GM19193 (cell line): ENCODE results near the gene HOXB3.
A peak's percentile ranks its signal among the peaks of the same experiment; 100 is the strongest.

Experiments used
- POLR2A ChIP-seq: IDR thresholded peaks from 4 replicates; pipeline ENCODE4 v1.6.1; 2011; ENCODE audit not compliant: insufficient read depth, insufficient read length; ENCODE audit errors: extremely low read depth

Gene HOXB3

DNA sequence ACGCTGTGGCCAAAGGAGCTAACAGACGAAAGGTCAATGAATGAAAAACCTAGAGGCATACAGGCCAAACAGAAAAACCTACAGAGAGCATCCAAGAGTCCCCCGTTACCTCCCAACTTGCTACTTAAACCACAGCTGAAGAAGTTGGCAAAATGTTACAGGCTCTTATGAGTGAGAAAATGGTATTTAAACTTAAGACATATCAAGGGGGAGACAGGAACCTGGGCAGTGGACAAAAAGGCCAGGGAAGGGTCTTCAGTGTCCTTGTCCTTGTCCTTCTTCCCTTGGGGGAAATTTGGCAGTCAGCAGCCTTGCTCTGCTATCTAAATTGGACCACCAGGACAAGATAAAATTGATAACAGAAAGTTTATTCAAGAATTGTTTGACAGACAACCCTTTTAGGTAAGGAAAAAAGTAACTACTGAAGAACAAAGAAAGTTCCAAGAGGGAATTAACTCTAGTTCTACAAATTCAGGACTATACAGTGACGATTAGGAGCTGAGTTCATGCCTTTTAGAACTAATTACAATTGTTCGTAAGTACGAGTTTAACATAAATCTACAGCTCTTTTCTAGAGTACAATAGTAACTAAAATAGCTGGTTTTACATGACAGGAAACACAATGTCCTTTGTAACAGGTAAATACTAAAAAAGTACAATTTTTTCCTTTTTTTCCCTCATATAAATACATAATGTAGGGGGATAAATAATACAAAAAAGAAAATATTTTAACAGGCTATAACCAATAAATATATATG is 41.3 kb downstream of the HOXB3 start:
- no peak for TF ChIP-seq POLR2A

DNA sequence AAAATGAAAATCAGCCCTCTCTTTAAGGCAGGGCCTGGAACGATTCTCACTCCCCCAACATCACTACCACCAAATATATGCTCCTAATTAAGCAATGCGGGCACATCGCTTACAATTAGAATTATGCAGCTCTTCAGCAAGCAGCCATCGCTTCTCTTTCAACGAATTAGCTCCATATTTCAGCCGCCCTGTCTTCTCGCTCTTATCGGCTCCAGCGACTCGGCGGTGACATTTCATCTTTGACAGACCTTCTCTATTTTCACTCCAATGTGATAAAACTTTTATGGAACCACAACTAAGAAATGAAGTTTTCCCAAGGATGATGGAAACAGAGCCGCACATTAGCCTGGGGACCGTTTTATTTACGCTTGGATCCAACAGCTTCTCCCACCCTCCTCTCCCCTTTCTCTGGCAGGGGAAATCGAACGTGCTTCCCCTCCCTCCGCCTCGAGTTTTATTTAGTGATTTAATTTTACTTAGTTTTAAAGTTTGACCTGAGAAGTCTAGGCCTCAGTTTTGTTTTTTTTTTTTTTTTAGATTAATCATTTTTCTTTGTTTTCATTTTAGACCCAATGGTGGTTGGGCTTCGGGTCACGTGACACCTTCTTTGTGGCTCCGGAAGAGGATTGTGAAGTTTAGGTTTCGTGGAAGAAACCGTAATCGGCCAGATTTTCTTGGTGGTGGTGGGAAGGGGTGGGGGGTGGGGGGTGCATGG is 42.1 kb downstream of the HOXB3 start:
- TF ChIP-seq POLR2A = no peak

DNA sequence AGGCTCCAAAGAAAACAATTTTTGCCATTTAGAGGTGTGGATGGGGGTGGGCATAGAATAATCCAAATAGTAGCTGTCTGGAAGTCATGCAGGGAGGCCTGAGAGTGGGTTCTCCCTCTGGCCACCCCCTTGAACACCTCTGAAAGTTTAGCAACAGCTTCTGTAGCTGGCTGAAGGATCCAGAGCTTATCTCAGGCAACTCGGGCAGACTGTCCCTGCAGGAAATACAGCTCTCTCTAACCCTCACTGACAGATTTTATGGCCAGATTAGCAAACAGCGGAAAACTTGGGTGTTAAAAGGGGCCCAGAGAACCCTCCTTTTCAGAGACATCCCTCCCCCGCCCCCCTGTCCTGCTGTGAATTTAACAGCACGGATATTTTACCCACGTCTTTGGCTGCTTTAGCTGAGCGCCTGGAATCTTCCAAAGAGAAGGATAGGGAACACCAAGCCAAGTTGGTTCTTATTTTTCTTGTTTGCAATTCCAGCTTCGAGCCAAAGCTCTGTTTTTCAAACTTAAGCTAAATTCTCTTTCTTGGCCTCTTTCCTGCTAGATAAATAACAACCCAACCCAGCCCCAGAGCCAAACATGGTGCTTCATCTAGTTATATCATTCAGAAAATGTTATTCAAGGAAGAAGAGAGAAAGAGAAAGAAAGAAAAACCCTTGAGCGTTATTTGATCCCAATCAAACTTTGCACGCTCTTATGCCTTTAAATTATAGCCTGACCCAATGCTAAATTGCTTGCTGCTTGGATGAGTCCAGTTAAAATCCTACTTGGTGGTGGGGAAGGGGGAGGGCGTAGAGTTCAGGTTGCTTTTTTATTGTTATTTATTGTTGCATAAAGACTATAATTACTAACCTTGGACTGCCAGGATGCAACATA is 42.9 kb downstream of the HOXB3 start:
- TF ChIP-seq POLR2A = no peak

DNA sequence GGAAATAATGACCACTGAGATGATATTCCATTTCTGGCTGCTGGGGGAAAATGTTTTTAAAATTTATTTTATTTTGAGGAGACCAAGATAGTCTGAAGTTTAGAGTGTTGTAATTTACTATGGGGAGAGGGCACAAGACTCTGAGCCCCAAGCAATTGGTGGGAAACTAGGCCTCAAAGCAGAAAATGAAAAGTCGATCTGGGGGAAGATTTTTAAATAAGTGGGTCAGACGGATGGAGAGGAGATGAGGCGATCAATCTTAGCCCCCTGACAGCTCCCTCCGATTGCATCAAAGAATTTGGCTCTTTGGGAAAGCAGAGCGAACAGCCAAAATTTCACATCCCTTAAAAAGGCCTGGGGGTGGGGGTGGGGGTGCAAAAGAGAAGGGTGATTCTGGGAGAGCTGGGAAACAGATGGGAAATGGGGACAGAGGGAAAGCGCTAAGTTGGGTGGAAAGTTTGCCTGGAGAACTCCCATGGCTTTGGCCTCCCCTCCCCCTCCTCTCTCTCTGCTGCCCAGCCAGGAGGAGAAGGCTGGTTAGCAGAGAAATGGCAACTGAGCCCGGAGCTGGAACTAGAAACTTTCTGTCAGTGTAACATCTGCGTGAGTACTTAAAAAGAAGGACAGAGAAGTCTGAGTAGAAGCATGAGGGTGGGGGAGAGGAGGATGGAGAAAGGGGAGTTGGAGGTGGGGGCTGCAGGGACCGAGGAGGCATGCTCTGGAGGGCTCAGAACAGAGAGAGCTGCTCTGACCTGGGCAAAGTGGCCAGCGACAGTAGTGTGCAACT is 43.7 kb downstream of the HOXB3 start:
- no peak for TF ChIP-seq POLR2A

DNA sequence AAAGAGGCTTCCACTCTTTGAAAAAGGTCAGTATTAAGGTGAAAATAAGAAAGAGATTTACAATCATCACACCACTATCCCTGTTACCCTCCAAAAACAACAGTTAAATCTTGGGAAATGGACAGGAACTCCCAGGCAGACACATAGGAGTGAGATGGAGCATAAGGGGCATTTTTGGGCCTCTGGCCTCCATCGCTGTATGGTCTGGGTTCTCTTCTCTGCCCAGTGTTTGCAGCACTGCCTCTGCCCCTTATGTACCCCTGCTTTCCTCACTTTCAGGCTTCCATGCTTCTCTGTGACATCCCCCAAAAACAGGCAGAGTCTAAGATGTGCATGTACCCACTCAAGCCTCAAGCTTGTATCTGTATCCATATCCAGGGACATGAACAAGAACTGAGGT is 44.5 kb downstream of the HOXB3 start:
- no peak for TF ChIP-seq POLR2A

DNA sequence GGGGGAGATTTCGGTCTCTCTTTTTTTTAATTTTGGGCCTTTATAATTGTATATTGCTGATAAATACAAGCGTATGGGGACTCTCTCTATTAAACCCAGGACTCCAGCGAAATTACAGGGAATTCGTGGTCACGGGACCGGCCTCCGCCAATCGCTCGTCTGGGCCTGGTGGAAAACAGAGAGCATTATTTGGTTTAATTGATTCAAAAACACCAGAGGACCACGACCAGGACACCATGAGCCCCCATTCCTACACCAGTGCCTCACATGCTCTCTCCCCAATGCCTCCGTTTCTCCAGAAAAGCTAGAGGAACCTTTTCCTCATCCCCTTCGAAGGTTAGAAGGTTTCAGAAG is 45.0 kb downstream of the HOXB3 start, which contains the start of gene HOXB2:
Gene HOXB2, minus strand, starts transcription at position 88 of the 354 bp plus-strand sequence. CDS start 198 bp downstream, outside the sequence.
- TF ChIP-seq POLR2A = no peak

DNA sequence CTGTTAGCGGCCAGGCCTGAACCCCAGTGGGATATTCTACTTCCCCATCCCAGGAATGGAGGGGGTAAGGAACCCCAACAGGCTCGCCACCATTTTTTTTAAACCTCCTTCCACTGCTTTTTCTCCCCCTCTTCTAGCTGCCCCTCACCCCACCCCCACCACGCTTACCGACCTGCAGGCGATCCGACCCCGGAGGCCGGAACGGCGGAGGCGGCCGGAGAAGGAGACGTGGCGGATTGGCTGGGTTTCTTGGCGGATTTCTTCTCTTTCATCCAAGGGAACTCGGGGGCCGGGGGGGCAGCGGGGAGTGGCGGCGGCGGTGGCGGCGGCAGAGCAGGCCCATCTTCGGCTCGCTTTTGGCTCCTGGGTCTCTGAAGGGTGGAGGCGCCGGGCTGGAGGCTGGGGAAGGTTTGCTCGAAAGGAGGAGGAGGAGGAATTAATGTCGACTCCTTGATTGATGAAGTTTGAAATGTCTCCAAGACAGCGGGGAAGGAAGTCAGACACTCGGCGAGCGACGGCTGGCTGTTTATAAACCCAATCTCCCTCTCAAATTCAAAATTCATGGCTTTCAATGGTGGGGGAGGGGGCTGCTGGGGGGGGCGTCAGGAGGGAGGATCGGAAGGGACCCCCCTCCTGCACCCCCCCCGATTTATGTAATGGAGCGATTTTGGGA is 45.6 kb downstream of the HOXB3 start:
- no peak for TF ChIP-seq POLR2A

DNA sequence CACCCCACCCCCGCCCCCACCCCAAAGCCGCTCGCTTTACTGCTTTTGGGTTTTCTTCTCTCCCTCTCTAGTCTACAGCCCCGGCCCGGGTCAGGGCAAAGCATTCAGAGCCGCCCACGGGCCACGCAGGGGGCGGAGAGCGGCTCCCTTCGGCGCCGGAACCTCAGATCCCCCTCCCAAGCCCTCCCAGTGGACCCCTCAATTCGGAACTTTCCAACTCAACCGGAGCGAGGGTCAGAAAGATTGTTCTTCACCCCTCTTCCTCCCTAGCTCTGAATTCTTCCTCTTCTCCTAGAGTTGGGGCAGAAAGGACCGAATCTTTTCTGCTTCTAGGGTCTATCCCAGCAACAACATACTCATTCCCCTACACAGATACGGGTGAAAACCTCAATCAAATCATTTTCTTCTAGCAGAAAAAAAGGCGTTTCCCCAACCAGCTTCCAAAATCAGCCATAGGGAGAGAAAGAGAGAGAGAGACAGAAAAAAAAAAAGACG is 46.1 kb downstream of the HOXB3 start:
- TF ChIP-seq POLR2A = no peak

DNA sequence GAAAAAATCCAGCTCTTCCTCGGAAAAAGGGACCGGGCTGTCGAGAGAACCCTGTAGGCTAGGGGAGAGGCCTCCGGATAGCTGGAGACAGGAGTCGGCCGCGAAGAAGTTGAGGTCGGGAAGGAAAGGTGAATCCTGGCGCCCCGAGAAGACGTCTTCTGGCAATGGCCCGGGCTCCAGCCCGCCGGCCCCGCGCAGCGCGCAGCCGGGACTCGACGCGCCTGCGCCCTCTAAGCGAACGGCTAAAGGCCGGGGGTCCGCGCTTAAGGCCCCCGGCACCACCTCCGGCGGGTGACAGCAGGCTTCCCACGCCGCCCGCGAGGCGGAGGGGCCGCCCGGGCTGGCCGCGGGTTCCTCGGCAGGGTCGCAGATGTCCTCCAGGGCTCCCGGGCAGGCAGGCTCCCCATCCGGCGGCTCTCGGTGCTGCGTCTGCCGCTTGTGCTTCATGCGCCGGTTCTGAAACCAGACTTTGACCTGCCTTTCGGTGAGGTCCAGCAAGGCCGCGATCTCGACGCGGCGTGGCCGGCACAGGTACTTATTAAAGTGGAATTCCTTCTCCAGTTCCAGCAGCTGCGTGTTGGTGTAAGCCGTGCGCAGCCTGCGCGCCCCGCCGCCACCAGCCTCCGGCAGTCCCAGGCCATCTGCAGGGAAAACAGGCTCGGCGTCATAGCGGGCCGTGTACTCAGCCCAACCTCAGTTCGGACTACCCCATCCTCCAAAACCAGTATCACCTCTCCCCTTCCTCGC is 46.8 kb downstream of the HOXB3 start:
- peak; percentile 58 for TF ChIP-seq POLR2A

DNA sequence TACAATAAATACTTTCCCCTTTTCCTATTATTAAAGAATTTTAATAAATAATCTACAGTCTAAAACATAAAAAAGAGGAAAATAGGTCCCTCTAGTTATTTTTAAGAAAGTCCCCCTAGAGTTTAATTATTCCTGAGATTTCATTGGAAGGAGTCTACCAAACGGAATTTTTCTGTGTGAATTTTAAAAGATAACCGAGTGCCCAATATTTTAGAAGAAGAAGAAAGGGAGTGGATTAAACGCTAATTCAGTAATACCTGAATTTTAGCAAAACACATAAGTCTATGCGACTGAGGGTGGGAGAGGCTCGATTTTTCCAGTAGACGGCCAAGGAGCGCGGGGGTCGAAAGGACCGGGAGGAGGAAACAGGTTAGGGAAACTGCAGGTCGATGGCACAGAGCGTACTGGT is 47.3 kb downstream of the HOXB3 start:
- TF ChIP-seq POLR2A = no peak

DNA sequence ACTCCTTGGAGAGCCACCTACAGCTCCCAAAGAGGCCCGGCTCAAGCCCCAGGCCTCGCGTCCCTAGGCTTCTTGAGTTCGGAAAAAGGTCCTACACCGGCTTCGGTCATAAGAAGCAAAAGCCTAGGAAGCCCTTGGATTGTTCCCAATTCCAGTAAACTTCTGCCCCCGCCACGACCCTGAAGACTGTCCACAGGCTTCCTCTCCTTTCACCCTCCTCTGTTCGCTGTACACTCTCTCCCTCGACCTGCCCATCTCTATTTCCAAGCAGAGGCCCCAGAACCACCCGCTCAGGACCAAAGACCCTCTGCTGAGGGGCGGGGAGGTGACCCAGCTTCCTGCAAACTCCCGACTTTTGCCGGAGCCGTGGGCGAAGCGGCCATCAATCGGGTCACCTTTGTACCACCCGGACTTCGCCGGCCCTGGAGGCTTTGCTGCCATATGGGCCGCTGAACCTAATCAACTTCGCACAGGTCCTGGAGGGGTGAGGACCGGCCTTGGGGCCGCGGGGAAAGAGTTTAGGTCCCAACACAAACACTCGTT is 47.9 kb downstream of the HOXB3 start:
- peak; percentile 2 for TF ChIP-seq POLR2A

DNA sequence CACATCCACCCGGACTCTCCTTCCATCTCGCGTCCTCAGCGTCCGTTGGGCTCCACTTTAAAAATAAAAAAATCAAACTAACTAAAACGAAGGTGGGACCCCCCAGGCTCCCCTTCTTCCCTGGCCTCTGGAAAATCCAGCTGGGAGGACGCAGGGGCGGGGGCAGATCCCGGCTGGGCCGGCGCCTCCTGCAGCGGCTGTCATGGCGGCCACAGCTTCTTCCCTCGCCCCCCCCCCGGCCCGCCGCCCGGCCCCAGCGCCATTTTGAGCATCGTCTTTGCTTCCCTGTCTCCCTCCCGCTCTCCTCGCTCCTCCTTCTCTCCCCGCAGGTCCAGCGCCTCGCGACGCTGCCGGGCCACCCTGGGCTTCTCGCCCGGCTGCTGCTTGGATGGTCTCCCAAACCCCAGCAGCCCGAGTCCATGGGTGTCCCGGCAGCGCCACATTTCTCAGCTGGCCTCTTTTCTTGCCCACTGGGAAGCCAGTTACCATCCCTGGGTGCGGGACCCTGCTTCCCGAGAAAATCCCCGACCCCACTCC is 48.4 kb downstream of the HOXB3 start:
- TF ChIP-seq POLR2A = peak; percentile 52

DNA sequence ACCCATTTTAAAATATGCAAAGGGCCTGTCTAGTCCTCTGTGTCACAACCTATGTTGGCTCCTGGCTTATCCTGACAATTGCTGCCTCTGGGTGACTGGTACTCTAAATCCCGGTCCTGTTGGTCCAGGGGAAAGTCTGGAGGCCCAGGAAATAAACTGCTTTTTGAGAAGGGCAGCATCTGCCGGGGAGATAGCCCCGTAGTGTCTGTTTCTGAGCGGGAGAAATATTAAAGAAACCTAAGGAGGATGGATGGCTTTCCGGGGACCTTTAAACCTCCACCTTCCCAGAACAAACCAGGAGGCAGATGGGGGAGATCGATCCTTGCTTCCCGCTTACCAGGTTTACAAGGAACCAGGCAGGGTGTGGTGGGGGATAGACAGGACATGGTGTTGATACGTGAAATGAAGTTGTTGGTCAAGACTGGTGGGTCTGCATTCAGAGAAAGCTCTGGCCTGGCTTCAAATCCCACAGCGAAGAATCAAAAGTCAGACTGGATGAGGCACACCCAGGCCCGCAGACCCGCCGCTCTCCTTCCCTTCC is 48.9 kb downstream of the HOXB3 start:
- TF ChIP-seq POLR2A = no peak

DNA sequence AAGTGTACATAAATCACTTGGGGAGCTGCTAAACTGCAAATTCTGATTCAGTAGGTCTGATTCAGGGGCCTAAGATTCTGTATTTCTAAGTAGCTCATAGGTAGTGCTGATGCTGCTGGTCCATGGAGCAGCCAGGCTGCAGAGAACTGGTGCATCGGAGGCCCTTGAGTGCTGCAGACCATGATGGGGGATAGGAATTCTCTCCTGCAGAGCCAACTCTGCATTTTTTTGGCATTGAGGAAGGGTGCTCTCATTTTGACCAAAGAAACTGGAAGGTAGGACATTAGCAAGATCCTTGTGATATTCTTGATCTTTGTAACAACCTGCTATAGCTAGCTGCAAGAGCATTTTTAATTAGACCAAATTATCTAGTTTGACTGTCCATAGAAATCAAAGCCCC is 49.8 kb downstream of the HOXB3 start:
- no peak for TF ChIP-seq POLR2A
